Cortex of kidney (tissue), 1 donor: ENCODE measurements around the gene FAAH.

Experiments used
- DNase-seq: peaks from one replicate; lab custom pipeline; 2025; lab: John Stamatoyannopoulos, UW

FAAH gene

DNA sequence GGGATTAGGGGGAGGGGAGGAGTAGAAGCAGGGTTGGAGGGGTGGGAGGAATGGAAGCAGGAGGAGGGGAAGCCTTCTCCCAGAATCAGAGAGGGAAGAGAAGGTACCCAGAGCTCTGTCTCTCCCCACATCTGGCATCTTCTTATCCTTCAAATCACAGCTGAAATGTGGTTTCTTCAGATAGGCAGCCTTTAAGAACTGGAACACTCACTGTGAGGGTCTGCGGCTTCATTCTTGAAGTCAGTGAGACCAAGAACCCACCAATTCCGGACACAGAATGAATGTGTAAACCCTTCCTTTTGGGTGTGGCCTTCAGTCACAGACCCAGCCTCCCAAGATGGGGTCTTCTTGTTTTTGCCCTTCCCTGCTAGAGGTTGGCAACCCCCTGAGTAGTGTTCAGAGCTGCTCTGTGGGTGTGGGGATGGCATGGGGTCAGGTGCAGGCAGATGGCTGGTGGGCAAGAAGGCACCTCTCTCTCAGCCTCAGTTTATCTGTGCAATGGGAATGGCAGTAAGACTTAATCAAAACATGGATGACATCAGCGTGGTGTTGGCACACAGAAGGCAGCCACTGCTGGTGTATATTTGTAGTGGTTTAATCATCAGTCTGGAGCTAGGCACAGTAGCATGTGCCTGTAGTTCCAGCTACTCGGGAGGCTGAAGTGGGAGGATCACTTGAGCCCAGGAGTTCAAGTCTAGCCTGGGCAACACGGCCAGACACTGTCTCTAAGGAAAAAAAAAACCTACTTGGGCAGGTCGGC is 7.2 kb downstream of the FAAH start:
- DNase-seq = no peak

DNA sequence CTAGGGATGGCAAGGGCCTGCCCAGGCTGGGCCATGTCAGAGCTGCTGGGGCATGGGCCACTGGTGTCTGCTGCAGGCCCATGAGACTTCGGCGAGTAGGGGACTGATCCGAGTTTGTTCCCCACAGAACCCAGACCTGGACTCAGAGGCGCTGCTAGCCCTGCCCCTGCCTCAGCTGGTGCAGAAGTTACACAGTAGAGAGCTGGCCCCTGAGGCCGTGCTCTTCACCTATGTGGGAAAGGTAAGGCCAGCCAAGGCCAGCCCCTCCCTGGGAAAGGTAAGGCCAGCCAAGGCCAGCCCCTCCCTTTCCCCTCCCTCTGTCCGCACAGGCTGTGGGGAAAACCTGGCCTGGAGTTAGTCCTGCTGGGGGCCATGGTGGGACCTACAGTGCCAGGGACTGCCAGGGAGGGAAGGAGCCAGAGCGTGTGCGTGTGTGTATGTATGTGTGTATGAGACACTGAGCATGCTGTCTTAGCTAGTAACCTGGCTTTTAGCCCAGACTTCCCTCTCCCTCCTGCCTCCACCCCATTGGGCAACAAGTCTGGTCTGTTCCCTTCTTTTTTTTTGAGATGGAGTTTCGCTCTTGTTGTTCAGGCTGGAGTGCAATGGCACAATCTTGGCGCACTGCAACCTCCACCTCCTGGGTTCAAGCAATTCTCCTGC is 8.0 kb downstream of the FAAH start:
- DNase-seq = no peak

DNA sequence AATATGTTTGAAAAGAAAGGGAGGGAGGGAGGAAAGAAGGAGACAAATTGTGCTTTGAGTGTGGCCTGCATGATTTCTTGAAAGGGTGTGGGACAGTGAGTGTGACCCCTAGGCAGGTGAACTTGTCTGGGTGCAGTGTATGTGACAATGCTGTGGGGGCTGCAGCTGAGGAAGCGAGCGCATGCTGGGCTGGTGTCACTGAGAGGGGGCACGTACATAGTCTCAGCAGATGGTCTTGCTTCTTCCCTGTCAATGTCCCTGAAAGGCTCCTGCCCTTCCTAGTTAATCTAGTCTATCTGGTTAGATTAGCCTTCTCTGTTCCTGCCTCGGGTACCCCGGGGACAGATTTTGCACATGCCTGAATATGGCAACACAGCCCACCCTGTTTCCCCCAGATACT is 9.8 kb downstream of the FAAH start:
- DNase-seq = no peak

DNA sequence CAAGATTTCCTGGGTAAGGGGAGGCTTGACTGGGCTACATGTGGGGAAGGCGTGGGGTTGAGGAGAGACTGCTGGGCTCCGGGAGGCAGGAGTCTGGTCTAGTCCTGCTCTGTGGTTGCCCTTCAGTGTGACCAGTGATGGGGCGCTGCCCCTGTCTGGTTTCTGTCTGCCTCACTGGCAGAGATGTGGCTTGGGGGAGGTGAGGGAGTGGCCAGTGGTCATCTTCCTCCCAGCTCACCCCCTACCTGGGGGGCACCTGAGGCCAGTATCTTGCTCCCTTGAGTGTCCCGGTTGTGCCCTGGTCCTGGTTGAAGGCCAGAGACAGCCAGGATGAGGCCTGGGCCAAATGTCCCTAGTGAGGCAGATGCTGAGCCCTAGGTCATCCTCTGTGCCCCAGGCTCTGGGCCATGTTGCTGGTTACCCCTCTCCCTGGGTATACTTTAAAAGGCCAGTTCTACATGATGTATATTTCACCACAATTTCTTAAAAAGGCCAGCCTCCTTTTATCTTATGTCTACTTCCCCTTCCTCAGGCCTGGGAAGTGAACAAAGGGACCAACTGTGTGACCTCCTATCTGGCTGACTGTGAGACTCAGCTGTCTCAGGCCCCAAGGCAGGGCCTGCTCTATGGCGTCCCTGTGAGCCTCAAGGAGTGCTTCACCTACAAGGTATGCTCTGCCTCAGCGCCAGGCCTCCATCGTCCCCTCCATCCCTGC is 10.5 kb downstream of the FAAH start:
- DNase-seq = no peak

DNA sequence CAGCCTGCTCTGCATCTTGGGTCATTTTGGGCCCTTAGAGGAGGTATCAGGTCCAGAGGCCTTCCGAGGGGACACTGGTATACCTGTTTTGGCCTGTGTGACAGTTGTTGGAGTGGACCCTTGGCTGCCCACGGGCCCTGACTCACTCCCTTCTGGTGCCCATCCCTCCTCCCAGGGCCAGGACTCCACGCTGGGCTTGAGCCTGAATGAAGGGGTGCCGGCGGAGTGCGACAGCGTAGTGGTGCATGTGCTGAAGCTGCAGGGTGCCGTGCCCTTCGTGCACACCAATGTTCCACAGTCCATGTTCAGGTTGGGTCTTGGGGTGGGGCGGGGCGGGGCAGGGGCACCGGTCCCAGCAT is 11.1 kb downstream of the FAAH start:
- no peak for DNase-seq

DNA sequence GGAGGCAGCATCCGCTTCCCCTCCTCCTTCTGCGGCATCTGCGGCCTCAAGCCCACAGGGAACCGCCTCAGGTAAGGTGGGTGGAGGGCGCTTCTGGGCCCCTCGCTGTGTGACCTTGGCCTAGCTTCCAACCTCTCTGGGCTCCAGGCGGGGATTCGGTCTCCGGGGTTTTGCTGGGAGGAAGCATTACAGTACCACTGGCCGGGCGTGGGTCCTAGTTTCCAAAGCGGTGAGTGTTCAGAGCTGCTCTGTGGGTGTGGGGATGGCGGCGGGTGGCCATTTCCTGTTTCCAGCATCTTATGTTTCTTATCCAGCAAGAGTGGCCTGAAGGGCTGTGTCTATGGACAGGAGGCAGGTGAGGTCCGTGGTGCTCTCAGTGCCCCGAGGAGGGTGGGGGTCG is 11.6 kb downstream of the FAAH start:
- no peak for DNase-seq

DNA sequence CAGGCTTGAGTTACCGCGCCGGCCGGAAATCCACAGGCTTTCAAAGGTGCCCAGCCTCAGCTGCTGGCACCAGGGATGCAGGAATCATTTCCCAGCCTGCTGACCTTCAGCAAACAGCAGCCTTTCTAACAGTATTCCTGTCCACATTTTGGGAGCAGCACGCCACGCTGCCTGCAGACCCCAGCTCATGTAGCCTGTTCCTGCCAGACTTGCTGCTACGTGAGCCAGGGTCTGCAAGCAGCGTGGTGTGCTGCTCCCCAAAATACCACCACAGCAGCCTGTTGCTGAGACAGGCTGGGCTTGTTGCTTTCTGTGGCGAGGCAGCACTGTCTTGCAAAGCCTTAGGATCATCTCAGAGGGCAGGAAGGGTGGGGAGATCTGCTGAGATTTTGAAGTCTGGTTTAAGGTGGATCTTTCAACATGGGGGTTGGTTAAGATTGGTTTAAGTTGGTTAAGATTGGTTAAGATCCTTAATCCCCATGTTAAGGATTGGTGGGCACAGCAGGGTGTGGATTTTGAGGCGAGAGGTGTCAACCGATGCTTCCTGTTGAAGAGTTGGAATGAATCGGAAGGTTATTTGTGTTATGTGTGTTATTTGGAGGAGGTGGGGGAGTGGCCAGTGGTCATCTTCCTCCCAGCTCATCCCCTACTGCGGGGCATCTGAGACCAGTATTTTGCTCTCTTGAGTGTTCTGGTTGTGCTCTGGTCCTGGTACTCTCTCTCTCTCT is 12.9 kb downstream of the FAAH start:
- no peak for DNase-seq

DNA sequence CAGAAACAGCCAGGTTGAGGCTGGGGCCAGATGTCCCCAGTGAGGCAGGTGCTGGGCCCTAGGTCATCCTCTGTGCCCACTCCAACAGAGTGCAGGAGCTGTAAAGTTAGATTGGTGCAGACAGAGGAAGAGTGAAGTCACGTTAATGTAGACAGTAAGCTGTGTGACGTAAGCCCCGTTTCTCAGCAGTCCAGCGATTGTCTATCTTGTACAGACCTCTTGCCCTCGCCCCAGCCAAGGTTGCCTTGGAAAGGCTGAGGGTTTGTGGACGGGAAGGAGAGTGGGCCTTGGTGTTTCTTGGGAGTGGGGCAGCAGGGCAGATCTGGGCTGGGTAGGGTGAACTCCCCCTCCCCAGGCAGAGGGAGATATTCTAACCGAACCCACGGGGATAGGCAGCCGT is 13.5 kb downstream of the FAAH start:
- DNase-seq = no peak

DNA sequence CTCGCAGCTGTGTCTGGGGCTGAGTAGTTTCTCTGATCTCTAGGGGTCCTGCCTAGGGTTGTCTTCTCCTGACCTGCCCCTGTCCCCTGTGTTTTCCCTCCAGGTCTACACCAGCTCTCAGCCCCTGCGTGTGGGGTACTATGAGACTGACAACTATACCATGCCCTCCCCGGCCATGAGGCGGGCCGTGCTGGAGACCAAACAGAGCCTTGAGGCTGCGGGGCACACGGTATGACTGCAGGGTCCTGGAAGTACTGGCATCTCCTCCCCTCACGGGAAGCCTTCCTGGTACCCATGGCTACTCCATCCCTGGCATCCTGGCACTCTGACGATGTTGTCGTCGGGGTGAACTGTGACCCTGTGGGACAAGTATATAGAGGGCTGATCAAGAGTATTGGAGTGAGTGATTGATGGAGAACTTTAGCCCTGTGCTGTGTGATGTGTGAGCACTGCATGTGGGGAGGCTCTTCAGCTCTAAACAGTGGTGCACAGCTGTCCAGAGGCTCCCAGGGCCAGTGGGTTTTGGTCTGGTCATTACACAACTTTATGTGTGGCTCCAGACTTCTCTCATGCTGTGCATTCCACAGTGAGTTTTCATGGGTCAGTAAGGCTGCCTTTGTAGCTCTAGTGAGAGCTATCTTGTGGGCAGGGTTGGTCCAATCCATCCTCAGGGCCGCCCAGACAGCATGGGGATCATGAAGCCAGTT is 14.4 kb downstream of the FAAH start:
- no peak for DNase-seq

DNA sequence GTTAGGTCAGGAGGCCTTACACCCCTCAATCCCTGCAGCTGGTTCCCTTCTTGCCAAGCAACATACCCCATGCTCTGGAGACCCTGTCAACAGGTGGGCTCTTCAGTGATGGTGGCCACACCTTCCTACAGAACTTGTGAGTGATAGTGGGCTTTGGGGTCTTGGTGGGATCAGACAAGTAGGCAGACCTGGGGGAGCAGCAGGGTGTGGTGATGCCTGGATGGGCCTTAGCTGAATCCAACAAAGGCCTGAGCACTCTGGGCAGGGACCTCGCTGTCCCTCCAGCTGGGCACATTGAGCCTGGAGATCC is 14.9 kb downstream of the FAAH start:
- no peak for DNase-seq

DNA sequence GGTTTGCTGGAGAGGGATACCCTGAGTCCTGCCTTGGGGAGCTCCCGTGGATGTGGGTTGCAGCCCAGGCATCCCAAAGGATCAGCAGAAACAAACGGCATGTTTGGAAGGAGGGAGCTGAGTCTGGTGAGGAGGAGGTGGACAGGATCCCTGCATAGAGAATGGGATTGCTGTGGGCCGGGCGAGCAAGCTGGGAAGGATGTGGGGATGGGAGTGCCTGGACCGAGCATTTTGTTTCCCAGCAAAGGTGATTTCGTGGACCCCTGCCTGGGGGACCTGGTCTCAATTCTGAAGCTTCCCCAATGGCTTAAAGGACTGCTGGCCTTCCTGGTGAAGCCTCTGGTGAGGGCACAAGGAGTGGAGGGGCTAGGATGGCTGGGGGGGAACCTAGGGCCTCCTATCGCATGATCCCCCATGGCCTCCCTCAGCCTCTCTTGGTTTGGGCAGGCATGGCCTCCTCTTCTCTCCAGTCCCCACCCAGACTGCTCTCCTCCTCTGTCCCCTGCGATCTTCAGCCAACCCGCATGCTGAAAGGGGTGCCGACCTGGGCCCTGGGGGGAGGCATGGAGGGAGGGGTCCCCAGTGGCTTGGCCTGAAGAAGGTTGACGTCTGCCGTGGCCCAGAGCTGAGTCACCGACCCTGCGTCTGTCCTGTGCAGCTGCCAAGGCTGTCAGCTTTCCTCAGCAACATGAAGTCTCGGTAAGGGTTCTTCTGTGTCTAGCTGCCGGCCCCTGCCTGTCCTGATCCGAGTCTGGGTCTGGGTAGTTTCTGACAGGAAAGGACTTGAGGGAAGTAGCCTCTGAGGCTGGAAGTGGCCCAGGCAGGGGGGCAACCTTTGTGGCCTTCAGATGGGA is 16.3 kb downstream of the FAAH start:
- no peak for DNase-seq

DNA sequence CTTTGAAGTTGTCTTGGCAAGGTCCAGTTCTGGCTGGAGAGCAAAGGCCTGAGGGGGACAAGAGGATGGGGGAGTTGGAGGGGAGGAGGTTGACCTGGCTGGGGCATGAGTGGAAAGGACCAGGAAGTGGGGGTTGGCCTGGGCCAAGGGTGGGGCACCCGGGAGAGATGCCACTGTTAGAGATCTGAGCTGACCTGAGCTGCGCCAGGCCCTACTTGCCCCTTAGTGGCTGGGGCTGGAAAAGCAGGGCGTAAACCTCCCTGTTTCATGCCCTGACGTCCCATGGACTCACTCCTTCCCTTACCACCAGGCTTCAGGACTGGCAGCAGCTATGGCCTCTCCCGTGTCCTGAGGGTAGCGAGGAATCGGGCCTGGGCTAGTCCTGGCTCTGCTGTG is 16.9 kb downstream of the FAAH start:
- DNase-seq = no peak

DNA sequence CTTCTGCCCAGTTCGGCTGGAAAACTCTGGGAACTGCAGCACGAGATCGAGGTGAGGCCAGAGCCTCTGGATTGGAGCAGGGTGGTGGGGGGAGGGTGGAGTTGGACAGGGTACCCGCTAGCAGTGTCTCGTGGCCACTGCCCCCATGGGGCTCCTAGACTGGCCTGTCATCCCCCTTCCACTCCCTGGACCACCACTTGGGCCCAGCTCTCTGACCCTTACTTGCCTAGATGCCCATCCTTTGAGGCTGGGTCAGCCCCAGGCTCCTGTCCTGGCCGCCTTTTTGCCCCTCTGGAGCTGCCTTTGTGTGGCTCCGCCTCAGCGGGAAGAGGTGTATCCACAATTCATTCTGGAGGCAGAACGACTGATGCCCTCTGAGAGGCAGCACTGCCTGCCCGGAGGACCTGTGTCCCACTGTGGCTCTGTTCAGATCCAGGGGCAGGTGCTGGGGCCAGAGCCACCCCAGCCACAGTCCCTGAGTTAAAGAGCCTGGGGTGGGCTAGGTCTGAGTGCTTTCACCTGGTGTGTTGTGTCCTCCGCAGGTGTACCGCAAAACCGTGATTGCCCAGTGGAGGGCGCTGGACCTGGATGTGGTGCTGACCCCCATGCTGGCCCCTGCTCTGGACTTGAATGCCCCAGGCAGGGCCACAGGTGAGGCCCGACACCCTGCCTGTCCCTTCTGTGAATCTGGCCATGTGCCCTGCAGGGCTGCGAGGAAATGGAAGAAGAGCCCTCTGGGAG is 17.7 kb downstream of the FAAH start:
- no peak for DNase-seq

DNA sequence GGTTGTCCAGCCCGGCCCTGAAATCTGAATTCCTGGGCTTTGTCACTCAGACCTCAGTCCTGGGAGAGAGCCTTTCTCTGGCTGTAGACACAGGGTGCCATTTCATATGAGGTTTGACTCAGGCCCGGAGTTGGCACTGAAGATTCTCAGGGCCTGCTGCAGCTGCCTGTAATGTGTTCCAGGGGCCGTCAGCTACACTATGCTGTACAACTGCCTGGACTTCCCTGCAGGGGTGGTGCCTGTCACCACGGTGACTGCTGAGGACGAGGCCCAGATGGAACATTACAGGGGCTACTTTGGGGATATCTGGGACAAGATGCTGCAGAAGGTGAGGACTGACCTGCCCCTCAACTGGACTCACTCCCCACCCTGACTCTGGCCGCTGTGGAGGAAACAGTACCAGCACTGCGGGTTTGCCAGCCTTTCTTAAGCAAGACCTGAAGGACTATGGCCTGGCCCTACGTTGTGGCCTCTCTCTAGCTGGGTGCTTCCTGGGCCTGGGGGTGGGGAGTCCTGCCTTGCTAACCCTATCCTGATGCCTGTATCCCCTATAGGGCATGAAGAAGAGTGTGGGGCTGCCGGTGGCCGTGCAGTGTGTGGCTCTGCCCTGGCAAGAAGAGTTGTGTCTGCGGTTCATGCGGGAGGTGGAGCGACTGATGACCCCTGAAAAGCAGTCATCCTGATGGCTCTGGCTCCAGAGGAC is 18.9 kb downstream of the FAAH start:
- no peak for DNase-seq

DNA sequence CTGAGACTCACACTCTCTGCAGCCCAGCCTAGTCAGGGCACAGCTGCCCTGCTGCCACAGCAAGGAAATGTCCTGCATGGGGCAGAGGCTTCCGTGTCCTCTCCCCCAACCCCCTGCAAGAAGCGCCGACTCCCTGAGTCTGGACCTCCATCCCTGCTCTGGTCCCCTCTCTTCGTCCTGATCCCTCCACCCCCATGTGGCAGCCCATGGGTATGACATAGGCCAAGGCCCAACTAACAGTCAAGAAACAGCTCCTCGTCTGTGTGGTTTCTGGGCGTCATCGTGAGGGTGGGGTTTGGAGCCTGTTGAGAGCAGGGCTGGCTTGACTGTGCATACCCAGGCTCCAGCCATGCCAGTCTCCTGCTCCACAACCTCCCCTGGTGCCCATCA is 19.5 kb downstream of the FAAH start:
- no peak for DNase-seq

DNA sequence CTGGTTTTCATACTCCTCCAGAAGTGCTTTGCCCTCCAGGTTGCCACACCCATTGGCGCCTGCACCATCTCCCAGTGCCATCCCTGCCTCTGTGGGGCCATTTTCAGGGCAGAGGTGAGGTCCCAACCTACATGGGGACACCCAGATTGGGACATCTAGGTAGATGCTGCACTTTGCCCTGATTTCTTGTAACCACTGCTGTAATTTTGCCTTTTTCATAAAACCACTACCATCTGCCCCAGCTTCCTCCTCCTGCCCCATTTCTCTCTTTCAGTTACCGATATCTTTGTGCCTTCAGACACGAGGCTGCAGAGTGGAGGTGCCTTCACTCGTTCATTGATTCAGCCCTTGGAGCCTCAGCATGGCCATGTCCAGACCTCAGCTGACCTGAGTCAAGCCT is 21.4 kb downstream of the FAAH start:
- no peak for DNase-seq

DNA sequence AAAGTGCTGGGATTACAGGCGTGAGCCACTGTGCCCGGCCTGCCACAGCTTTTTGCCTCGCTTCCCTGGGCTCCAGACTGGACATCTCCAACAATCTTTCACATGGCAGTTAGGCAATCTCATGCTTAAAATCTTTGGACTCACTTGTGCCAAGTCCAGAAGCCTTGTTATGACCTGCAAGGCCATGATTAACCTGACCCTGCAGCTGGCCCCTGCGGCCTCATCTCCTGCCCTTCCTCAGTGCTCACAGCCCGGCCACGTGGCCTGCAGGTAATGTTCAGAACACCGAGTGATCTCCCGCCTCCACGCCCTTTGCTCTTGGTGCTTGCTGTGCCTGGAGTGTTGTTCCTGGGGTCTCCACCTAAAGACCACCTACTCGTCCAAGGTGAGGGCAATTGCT is 24.9 kb downstream of the FAAH start:
- no peak for DNase-seq

DNA sequence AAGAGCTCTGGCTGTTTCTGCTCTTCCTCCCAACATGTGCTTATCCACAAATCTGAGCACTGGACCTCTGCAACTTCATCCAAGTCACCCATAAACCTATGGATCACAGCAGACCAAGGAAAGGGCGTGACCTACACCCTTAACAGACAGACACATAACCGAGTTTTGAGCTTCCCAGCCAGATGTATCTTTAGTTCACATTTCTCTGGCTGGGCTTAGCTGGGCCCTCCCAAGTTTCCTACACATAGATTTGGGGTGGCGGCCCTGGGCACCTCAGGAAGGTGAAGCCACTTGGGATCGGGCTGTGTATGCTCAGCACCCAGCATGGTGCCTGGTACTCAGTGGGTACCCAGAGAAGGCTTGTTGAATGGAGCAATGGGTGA is 26.4 kb downstream of the FAAH start:
- no peak for DNase-seq

DNA sequence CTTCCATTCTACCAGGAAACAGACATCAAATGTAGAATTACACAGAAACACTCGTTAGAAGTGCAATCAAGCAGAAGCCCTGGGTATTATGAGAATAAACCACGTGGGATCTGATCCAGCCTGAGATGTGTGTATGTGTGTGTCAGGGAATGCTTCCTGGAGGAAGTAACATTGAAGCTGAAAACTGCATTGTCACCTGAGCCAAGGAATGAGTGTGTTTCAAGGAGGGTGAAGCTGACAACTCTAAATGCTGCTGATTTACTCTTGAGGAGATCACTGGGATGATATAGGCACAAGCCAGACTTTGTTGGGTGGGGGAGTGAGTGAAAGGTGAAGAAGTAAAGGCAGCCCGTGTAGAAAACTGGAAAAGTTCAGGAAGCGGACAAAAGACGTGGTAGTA is 27.6 kb downstream of the FAAH start:
- no peak for DNase-seq

DNA sequence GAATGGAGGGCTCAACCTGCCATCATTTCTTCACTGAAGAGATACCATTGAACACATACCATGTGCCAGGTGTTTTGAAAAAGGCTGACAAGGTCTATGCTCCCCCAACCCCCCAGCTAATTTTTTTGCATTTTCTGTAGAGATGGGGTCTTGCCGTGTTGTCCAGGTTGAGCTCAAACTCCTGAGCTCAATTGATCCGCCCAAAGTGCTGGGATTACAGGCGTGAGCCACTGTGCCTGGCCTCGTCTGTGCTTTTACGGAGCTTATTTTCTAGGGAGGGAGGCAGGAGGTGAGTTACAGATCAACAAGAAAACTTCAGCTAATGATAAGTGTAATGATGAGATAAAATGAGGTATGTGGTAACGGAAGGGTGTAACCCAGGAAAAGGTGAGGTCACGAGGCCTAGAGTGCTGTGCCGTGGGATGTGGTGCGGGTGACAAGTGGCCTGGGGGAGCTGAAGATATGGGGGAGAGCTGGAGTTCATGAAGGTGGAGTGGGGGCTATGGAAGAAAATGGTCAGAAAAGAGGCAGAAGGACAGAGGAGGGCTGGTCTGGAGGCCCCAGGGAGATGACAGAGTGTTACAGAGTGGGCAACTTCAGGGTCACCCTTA is 28.2 kb downstream of the FAAH start:
- no peak for DNase-seq
